ENCODE measurements around the gene GFY. TPM values are rescaled to one million over a fixed set of nuclear protein-coding genes. Genes with fewer than 3 reads are reported as not detected.
"Not testable (repeated sequence)": the region's sequence is repeated elsewhere in the genome, so short reads cannot be mapped to it uniquely, and the experiment has no call there.

Gene GFY
- total and polyA plus RNA-seq, 2 experiments from 2014 or later = 1.8 to 8.4 TPM

- Histone ChIP-seq H3K36me3 (no peaks in the 10 kb centered on the region), H3K27me3 (peaks cover 62% of the 10 kb centered on the region), H3K27ac (peak within 1 kb of the TSS; percentile 40), H3K9me3 (ENCODE audit: low read depth) (no peaks in the 10 kb centered on the region), H3K4me3 (peak within 1 kb of the TSS; percentile 44), H3K4me1 (ENCODE audit: low read depth) (no peaks in the 10 kb centered on the region)
- DNase-seq (ENCODE audit: low read depth in 1 of 2, low spot score in 1 of 2) = peak in 1 of 2 donors; percentile 68
- no peak for TF ChIP-seq CTCF (IDR thresholded peaks at IDR 0.05; ENCODE audit: low read depth, low read length)
Measured at GRCh38 chr19:49441210-49441959, 16.2 kb downstream of the GFY start, which contains the start of gene SLC17A7. TSS of gene SLC17A7 (minus strand) at chr19:49441527. CDS start at chr19:49441379, 148 bp downstream.

- peak overlapping the region; percentile 44 for H3K4me3 ChIP-seq
Measured at GRCh38 chr19:49441960-49442350, 16.8 kb downstream of the GFY start.

GRCh38 chr19:49442354-49442753, 17.2 kb downstream of the GFY start:
- H3K4me1 ChIP-seq (ENCODE audit: low read depth) = no peaks in the 10 kb centered on the region
- DNase-seq (ENCODE audit: low read depth in 1 of 2, low spot score in 1 of 2) = no peak
- H3K27ac ChIP-seq = peak overlapping the region; percentile 40
- H3K27me3 ChIP-seq = peaks cover 52% of the 10 kb centered on the region
- H3K36me3 ChIP-seq = no peaks in the 10 kb centered on the region
- no peaks in the 10 kb centered on the region for H3K9me3 ChIP-seq (ENCODE audit: low read depth)
- peak overlapping the region; percentile 44 for H3K4me3 ChIP-seq
- no peak for TF ChIP-seq CTCF (IDR thresholded peaks at IDR 0.05; ENCODE audit: low read depth, low read length)

More at GRCh38 chr19:49441960-49442350, 16.8 kb downstream of the GFY start:
- H3K36me3 ChIP-seq = no peaks in the 10 kb centered on the region
- H3K27me3 ChIP-seq = peaks cover 56% of the 10 kb centered on the region
- TF ChIP-seq CTCF (IDR thresholded peaks at IDR 0.05; ENCODE audit: low read depth, low read length) = no peak
- H3K9me3 ChIP-seq (ENCODE audit: low read depth) = no peaks in the 10 kb centered on the region
- H3K27ac ChIP-seq = no peak overlapping the region
- DNase-seq (ENCODE audit: low read depth in 1 of 2, low spot score in 1 of 2) = no peak
- H3K4me1 ChIP-seq (ENCODE audit: low read depth) = no peaks in the 10 kb centered on the region

GRCh38 chr19:49442771-49443365, 17.7 kb downstream of the GFY start:
- H3K4me3 ChIP-seq = peak overlapping the region; percentile 44
- H3K27ac ChIP-seq = peak overlapping the region; percentile 51
- H3K27me3 ChIP-seq = peaks cover 47% of the 10 kb centered on the region
- TF ChIP-seq CTCF (IDR thresholded peaks at IDR 0.05; ENCODE audit: low read depth, low read length) = no peak
- peak; percentile 91 to 97 for DNase-seq (ENCODE audit: low read depth in 1 of 2, low spot score in 1 of 2)
- no peaks in the 10 kb centered on the region for H3K36me3 ChIP-seq
- H3K4me1 ChIP-seq (ENCODE audit: low read depth) = no peaks in the 10 kb centered on the region
- no peaks in the 10 kb centered on the region for H3K9me3 ChIP-seq (ENCODE audit: low read depth)

- Histone ChIP-seq H3K27me3 (peaks cover 40% of the 10 kb centered on the region), H3K27ac (peak overlapping the region; percentile 51), H3K4me1 (ENCODE audit: low read depth) (no peaks in the 10 kb centered on the region), H3K36me3 (no peaks in the 10 kb centered on the region), H3K4me3 (peak overlapping the region; percentile 44), H3K9me3 (ENCODE audit: low read depth) (no peaks in the 10 kb centered on the region)
- DNase-seq (ENCODE audit: low read depth in 1 of 2, low spot score in 1 of 2) = peak; percentile 97
- TF ChIP-seq CTCF (IDR thresholded peaks at IDR 0.05; ENCODE audit: low read depth, low read length) = peak; percentile 76
Measured at GRCh38 chr19:49443366-49444099, 18.3 kb downstream of the GFY start.

GRCh38 chr19:49444100-49444700, 19.0 kb downstream of the GFY start:
- not testable (repeated sequence) for H3K9me3 ChIP-seq (ENCODE audit: low read depth); H3K4me1 ChIP-seq (ENCODE audit: low read depth); H3K36me3 ChIP-seq; DNase-seq (ENCODE audit: low read depth in 1 of 2, low spot score in 1 of 2); H3K4me3 ChIP-seq; H3K27ac ChIP-seq
- peaks cover 33% of the 10 kb centered on the region for H3K27me3 ChIP-seq
